ENCODE data around the gene ACBD3.

The ACBD3 gene

DNA sequence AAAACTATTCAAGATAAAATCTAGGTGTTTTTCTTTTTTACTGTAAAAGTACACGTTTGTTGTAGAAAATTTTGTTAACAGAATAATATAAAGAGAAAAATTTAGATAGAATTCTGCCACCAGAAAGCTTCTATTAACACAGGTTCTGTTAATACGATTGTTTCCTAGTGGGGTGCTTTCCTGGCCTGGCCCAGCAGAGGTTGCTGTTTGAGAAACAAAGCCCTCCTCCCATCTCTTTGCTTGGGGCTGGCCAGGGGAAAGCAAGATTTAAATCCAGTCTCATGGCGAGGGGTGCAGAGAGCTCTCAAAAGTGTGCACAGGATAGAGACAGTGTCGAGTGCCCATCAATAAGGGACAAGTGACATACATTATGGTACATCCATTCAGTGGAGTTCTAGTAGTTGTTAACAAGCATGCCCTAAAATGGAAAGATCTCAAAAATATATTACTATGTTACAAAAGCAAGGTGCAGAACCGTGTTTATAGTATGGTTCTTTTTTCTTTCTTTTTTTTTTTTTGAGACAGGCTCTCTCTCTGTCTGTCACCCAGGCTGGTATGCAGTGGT is 14.6 kb upstream of the ACBD3 start:
- no peak for DNase-seq (ENCODE audit: low read depth in 3 of 3)

DNA sequence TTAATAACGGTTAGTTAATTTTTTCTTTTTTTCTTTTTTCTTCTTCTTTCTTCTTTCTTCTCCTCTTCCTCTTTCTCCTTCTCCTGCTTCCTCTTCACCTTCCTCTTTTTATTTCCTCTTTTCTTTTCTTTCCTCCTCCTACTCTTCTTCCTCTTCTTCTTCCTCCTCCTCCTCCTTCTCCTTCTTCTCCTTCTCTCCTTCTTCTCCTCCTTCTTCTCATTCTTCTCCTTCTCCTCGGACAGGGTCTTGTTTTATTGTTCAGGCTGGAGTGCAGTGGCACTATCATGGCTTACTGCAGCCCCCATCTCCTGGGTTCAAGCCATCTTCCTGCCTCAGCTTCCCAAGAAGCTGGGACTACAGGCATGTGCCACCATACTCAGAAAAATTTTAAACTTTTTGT is 13.4 kb upstream of the ACBD3 start:
- DNase-seq (ENCODE audit: low read depth in 3 of 3): no peak

DNA sequence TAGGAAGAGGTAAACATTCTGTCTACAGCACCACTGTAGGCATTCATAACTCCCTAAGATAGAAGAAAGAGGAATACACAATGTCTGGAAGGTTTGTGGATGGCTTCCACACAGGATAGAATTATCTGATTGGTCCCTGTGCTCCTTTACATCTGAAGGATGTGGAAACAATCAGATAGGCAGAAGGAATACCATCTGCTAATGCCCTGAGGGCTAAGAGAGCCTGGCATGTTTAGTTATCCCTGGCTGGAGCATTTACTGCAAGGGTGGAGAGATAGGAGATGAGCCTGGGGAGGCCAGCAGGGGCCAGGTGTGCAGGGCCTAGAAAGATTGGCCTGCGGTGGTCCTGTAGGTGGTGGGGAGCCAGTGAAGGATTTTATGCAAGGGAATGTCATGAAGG is 8.6 kb upstream of the ACBD3 start:
- DNase-seq (ENCODE audit: low read depth in 3 of 3): no peak

DNA sequence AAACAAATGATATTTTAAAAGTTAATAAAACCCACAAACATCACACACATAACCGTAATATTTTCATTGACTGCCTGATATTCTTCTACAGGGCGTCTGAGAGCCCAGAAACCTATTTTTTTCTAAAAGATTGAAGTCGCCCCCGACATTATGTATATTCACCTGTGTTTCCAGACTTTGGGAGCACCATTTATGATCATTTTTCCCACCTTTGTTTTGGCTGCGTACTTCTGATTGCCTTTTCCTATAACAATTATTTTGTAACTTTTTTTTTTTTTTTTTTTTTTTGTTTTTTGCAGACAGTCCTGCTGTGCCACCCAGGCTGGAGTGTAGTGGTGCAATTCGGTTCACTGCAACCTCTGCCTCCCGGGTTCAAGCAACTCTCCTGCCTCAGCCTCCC is 839 bp upstream of the ACBD3 start:
- no peak for DNase-seq (ENCODE audit: low read depth in 3 of 3)

DNA sequence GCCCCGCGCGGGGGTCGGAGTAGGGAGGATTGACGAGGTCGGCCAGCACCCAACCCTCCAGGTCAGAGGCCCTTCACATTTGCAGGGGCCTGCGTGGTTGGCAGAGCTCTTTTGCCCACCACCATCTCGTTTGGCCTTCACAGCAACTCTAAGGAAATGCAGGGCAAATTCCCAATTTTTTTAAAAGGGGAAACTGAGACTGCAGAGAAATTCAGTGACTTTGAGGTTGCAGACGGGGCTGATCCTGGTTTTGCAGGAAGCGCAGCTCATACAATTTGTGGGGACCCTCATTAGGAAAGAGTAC is 430 bp upstream of the ACBD3 start:
- no peak for DNase-seq (ENCODE audit: low read depth in 3 of 3)

DNA sequence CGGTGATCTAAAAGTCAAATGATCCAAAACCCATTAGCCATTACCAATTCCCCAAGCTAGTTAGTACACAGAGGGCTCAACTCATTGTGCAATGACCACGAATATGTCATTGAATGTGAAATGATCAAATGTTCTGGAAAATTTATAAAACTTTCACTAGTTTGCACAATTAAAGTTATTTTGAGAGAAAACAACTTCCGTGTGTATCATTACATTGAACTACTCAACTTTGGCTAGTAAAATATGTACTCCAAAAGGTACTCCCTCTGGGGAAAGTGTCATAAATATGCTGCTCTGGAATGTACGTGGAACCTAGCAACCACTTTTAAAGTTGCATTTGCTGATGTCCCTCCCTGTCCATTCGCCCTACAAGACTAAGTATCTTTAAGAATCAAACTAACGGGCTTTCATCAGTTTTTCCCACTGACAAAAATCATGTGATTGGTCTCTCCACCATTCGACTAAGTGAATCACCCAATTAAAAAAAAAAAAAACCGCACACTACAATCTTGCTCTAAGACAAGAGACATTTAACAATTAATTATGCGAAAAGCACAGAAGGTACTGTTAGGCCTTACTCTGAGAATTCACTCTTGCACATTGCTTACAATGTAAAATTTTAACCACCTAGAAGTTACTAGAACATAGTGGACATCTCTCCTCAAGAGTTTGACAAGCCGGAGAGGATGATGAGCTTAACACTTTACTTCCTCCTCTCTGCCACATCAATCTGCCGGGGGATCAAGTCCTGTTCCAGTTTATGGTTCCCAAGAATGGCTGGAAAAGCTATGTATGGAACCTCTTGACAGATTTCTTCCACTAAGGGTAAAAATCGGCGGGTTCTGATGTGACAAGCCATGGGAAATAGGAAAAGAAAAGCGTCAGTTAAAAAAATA is 1.2 kb downstream of the ACBD3 start:
- no peak for DNase-seq (ENCODE audit: low read depth in 3 of 3)

DNA sequence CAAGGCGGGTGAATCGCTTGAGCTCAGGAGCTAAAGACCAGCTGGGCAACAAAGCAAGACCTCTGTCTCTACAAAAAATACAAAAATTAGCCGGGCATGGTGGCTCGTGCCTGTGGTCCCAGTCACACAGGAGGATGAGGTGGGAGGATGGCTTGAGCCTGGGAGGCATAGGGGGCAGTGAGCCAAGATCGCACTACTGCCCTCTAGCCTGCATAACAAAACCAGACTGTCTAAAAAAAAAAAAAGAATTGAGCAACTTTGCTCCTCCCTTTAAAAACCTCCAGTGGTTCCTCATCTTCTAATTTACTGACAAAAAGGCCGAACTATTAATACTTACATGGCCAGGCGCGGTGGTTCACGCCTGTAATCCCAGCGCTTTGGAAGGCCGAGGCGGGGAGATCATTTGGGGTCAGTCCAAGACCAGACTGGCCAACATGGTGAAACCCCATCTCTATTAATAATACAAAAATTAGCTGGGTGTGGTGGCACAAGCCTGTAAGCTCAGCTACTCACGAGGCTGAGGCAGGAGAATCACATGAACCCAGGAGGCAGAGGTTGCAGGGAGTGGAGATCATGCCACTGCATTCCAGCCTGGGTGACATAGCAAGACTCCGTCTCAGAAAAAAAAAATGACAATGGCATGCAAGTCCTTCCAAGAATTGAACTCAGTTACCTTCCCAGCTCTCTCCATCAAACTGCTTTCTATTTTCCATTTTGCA is 4.4 kb downstream of the ACBD3 start:
- no peak for DNase-seq (ENCODE audit: low read depth in 3 of 3)

DNA sequence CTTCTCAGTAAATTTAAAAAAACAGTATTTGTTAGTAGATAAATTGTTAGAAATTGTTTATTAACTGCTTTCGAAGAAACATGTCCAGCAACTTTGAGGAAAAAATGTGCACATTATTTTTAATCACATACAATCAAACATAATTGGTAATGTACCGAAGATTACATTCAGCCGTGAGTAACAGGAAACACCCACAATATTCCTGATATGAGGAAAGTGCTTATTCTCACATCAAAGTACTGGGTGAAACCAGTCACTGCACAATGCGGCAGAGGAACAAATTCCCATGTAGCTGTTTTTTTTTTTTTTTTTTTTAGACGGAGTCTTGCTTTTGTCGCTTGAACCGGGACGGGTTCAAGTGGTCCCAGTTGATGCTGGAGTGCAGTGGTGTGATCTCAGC is 9.7 kb downstream of the ACBD3 start:
- no peak for DNase-seq (ENCODE audit: low read depth in 3 of 3)

DNA sequence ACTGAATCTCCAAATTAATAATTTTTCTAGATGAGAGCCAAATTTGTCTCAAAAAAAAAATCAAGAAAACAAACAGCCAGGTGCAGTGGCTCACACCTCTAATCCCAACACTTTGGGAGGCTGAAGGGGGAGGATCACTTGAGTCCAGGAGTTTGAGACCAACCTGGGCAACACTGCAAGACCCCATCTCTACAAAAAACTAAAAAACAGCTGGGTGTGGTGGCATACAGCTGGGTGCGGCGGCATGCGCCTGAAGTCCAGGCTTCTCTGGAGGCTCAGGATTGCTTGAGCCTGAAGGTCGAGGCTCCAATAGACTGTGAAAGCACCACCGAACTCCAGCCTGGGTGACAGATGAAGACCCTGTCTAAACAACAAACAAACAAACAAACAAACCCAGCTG is 14.0 kb downstream of the ACBD3 start:
- no peak for DNase-seq (ENCODE audit: low read depth in 3 of 3)

DNA sequence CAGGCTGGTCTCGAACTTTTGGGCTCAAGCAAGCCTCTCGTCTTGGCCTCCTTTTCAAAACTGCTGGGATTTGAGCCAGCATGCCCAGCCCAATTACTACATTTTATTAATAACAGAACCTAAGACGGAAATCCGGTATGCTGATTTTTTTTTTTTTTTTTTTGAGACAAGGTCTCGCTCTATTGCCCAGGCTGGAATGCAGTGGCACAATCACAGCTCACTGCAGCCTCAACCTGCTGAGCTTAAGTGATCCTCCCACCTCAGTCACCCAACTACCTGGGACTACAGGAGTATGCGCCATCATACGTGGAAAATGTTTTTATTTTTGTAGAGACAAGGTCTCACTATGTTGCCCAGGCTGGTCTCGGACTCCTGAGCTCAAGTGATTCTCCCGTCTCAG is 20.2 kb downstream of the ACBD3 start:
- DNase-seq (ENCODE audit: low read depth in 3 of 3): no peak

DNA sequence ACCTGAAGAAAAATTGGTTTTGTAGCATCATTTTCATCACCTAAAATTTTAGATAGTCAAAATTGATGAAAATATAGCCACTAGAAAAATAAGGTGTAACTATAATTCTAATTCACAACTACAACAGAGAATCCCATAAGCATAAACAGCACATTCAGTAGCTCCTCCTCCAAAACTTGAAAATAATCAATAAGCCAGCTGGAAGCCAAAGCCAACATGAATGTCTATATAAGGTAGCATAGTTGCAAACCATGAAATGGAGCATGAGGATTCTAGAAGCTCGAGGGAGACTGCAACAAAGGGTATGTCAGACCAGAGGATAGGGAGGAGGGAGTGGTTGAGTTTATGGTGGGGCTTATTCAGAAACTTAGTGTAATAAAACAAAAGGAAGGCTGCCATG is 22.4 kb downstream of the ACBD3 start:
- DNase-seq (ENCODE audit: low read depth in 3 of 3): no peak

DNA sequence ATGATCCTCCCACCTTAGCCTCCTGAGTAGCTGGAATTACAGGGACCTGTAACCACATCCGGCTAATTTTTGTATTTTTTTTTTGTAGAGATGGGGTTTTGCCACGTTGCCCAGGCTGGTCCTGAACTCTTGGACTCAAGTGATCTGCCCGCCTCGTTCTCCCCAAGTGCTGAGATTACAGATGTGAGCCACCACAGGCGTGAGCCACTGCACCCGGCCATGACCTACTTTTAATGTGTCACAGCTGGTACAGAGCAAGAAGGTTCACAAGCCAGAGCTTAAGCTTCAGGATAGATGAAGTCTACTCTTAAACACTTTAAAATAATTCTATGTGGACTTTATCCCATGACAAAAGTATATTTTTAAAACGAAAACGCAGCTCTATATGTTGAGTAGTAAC is 23.6 kb downstream of the ACBD3 start:
- no peak for DNase-seq (ENCODE audit: low read depth in 3 of 3)

DNA sequence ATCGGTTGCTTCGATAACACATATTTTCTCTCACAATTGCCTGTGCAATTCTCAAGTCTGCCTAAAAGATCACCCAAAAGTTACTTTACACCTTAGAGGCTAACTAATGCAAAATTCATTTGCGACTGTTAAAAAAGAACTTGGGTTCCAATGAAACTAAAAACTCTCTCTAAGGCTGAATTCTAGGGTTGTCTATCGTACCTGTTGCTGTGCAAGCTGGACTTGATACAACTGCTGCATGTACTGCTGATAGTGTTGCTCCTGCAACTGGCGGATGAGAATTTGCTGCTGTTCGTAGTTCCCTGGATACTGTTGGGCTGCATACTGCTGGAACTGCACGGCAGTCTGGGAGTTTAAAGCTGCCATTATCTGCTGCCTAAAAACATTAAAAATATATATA is 27.6 kb downstream of the ACBD3 start:
- no peak for DNase-seq (ENCODE audit: low read depth in 3 of 3)

DNA sequence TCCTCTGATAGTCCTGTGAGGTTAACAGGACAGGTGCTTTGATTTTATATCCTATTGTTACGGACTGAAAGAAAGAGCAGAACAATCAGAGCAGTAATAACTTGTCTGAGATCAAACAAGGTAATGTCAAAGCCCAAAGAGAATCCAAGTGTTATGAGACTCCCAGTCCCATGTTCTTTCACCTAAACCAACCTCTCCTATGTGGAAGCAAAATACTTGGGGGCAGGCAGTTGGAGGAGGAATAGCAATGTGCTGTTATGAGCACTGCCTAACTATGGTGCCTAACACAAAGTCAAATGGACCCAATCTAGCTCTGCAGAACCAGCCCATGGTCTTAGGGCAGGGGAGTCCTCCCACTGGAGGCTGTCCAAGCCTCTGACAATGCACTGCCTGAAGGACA is 28.1 kb downstream of the ACBD3 start:
- no peak for DNase-seq (ENCODE audit: low read depth in 3 of 3)

DNA sequence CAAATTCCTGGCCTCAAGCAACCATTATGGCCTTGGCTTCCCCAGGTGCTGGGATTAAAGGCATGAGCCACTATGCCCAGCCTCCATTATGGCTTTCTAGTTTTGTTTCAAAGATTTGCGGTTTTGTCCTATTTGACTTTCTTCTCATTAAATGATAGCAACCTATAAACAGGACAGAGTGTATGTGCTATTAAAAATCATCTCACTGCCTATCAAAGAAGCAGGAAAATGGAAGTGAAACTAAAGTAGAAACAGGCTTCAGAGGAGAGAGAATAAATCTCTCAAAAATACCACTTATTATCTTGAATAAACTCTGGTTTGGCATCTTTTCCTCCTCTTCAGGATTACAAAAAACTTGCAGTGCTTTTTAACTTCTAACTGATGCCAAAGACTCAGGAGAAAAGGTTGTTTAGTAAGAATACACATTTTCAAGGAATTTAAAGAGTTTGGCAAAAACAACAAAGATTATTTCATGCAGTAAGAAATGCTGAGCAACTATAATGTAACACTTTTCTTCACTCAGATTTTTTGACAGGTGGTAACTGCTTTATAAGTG is 28.7 kb downstream of the ACBD3 start:
- no peak for DNase-seq (ENCODE audit: low read depth in 3 of 3)

DNA sequence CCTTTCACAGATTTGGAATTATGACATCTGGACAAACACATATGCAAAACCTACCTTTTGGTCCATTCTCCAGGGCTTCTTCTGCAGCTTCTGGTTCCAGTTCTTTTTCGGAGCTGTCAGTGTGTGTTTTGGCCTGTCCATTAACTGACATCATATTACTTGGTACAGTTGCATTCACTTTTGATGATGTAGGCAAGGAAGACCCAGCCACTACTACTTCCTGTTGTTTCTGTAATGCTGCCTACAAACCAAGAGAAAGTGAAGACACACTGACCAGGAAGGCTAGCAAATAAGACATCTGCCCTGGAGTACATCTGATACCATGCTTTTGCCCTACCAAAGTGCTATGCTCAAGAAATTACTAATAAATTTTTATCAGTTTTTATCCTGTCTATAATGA is 31.9 kb downstream of the ACBD3 start:
- DNase-seq (ENCODE audit: low read depth in 3 of 3): no peak

DNA sequence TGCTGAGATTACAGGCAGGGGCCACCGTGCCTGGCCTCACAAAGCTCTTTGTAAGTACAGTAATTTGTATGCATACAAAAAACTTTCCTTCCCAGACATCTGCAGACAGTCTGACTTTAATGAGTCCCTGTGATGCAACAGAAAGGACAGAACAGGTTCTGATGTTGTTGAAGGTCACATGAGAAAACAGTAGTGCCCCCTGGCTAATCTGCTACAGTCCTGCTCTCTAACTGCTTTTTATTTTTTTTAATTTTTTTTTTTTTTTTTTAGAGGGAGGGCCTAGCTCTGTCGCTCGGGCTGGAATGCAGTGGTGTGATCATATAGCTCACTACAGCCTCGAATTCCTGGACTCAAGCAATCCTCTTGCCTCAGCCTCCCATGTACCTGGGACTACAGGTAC is 36.7 kb downstream of the ACBD3 start:
- no peak for DNase-seq (ENCODE audit: low read depth in 3 of 3)

DNA sequence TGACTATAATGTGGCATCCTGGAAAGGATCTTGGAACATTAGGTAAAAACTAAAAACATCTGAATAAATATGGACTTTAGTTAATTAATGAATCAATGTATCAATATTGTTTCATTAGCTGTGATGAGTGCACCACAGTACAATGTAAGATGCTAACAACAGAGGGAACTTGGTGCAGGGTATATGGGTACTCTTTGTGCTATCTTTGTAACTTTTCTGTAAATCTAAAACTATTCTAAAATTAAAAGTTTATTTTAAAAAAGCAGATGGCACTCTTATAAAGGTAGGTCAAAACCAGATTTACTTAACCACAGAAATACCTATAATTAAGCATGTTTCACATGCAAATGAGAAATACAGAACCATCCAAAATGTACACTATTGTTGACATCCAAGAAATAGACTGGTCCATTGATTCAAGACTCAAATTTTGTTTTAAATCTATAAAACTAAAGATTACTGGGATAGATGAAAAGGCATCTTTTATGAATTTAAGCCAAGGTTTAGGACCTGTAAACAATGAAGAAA is 38.4 kb downstream of the ACBD3 start:
- DNase-seq (ENCODE audit: low read depth in 3 of 3): no peak

DNA sequence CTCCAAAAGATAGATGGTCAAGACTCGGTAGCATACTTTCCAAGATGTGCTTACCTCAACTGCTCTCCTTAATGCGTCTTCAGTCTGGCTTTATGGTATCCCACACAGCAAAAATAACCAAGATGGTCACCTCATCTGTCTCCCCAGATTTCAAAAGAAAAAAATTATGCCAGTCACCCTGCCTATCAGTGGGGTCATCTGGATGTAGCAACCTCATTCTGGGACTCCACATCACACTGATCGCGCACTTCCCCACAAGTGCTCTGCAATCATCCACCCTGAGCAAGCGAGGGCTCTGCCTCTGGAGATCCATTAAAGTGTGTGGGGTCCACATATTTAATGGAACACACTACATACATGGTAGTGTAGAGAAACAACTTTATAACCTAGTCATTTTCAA is 42.5 kb downstream of the ACBD3 start:
- no peak for DNase-seq (ENCODE audit: low read depth in 3 of 3)

DNA sequence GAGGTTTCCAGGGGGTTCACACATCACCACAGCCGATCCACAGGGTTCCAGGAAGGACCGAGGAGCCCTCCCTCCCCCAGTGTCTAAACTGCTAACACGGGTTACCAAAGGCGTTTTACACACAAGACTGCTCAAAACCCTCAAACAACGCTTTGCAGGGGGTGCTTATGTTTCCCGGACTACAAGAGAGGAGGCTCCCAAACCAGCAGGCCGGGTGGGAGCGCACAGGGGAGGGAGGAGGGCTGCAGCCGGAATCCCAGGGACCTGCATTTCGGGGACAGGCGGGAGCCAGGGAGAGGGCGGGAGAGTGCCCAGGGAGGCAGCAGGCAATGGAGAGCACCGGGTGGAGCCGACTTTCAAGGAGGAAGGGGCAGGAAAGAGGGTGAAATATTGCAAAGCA is 50.8 kb downstream of the ACBD3 start:
- DNase-seq (ENCODE audit: low read depth in 3 of 3): no peak

DNA sequence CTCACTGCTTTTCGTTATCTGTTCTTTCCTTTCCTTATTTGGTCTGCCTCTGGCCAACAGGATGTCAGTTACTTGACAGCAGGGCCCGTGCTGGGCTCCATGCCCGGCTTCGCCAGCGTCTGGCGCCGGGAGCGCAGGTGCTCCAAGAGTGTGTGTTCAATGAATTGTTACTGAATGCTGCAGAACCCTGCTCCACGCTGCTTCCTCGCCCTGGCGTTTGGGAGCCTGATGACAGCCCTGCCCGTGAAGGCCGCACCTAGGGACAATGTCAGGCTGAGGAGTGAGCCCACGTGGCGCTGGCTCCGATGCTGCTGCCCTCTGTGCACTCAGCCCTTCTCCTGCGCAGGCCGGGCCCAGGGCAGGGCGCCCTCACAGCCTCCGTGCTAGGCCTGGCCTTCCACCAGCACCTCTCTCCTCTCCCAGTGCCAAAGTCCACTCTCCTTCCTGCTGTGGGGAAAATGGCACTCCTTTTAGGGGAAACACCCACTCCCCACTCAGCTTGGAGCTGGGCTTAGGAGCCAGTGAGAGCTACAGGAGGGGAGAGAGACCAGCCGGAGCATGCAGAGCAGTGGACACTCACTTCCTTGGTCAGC is 51.4 kb downstream of the ACBD3 start:
- no peak for DNase-seq (ENCODE audit: low read depth in 3 of 3)

All from stimulated activated CD4-positive, alpha-beta T cell treated with anti-CD3 and anti-CD28 coated beads, TNF-alpha, amount 100 ng/mL, for 24 hours (primary cell).